C4-2B (cell line): ENCODE measurements around the gene LSM2.

Experiments used
- H3K27ac ChIP-seq: fragments of 450-650 bp; 2 replicates; pipeline ENCODE4 v1.5.1; 2017
- CTCF ChIP-seq: fragments of 450-650 bp; conservative IDR thresholded peaks from 2 replicates; pipeline ENCODE4 v1.5.1; 2017; ENCODE audit warnings: mild to moderate bottlenecking
- ZFX ChIP-seq: fragments of 450-650 bp; IDR thresholded peaks from 2 replicates; pipeline ENCODE4 v1.6.1; 2017

Gene LSM2

GRCh38 chr6:31777667-31778050 lies 29.1 kb downstream of the LSM2 start:
- H3K27ac ChIP-seq = peak overlapping the region; percentile 44; the same call in 1 of the 2 replicates

DNA sequence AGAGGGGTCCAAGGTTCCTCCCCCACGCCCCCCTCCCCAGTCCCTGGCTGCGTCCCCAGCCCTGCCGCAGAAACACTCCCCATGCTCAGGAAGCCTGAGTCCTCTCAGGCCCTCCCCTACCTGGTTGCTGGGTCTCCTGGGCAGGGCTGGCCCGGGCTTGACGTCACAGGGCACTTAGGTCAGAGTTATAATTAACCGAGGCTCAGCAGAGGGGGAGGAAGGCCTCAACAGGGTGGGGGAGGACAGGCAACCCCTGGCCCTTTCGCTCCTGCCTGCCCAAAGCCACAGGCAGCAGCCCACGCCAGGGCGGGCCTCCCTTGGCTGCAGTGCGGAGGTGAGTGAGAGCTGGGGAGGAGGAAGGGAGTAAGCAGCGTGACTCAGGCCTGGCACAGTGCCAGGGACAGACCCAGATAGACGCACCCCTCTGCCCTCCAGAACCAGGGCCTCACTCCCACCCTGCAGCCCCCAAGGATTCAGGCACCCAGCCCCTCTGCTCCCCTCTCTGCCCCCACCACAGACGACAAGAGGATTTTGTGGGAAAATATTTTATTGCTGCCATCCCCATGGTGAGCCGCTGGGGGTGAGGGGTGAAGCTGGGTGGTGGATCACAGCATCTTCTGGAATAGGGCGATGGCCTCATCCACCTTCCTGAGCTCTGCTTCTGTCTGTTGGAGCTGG lies 29.6 kb downstream of the LSM2 start, which contains the start of gene VWA7:
Gene VWA7 (minus strand): TSS at position 340 of the 678 bp plus-strand sequence. CDS start 549 bp downstream, outside the sequence.
- H3K27ac ChIP-seq = peak within 1 kb of the TSS; percentile 44
- TF ChIP-seq ZFX (no peak), CTCF (no peak)

More at GRCh38 chr6:31777667-31778050, 29.1 kb downstream of the LSM2 start:
- no peak for TF ChIP-seq CTCF
- TF ChIP-seq ZFX = no peak

GRCh38 chr6:31776485-31776988 lies 30.2 kb downstream of the LSM2 start:
- peak overlapping the region; percentile 44 for H3K27ac ChIP-seq
- no peak for TF ChIP-seq CTCF
- TF ChIP-seq ZFX = no peak

- H3K27ac ChIP-seq = no peak overlapping the region
- no peak for TF ChIP-seq ZFX
- TF ChIP-seq CTCF = no peak
These were observed 30.9 kb downstream of the LSM2 start for GRCh38 chr6:31775633-31776484.

DNA sequence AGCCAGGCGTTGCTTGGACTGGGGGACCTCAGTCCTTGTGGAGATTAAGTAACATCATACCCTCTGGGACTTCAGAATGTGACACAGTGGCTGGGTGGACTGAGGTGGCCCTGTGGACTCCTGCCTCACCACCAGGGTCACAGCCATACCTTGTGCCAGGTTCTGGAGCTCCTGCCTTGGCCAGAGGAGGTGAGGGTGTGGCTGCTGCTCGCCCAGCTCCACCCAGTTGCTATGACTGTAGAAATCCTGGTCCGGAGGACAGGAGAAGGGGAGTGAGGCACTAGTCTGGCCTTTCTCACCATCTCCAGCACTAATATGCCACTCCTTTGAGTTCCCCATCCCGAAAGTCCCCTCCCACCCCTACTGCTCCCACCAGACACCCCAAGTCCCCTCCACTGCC lies 31.6 kb downstream of the LSM2 start:
- no peak for TF ChIP-seq ZFX
- TF ChIP-seq CTCF = no peak
- no peak overlapping the region for H3K27ac ChIP-seq

DNA sequence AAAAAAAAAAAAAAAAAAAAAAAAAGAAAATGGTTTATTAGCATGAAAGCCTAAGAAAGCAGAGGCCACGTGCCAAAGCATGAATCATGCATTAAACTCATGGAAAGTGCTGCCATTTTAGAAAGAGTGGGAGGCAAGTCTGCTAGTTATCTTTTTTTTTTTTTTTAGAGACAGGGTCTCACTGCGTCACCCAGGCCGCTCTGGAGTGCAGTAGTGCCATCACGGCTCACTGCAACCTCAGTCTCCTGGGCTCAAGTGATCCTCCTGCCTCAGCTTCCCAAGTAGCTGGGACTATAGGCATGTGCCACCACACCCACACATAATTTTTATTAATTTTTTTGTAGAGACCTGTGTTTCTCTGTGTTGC lies 34.8 kb downstream of the LSM2 start:
- no peak overlapping the region for H3K27ac ChIP-seq
- TF ChIP-seq CTCF = no peak
- no peak for TF ChIP-seq ZFX

- no peak for TF ChIP-seq CTCF
- no peak for TF ChIP-seq ZFX
- no peak overlapping the region for H3K27ac ChIP-seq
These were observed 35.9 kb downstream of the LSM2 start for GRCh38 chr6:31770860-31771259.
